Measurements from ENCODE around the gene IL36G.

The IL36G gene

DNA sequence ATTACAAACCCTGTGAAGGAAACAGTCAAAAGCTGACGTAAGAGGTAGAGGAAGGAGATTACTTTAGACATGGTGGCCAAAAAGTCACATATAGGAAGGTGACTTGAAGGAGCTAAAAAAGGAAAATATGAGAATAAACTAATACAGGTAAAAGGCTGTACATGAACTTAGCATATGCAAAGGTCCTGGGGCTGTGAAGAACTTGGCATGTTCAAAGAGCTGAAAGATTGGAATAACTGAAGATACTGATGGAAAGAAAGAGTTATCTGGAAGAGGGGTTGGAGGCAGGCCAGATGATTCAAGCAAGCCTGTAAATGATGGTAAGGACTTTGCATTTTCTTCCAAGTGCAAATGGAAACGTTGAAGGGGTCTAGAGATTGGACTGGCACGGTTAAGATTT, 40.7 kb downstream of the IL36G start:
- no peak for DNase-seq (ENCODE audit: low spot score)

DNA sequence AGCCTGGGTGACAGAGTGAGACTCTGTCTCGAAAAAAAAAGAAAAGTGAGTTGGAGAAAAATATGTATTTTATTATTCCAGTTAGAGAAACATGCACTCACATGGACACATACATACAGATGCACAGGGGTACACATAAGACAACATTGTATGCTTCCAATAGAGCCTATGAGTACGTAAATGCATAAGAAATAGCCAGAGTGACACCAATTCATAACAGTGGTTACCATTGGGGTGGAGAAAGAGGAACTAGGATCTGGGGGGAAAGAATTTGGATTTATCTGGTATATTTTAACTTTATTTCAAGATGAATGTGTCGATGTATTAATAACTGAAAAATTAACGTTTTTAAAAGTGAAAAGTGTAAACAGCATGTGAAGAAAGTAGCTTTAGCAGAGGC, 43.5 kb downstream of the IL36G start:
- DNase-seq (ENCODE audit: low spot score) = no peak

DNA sequence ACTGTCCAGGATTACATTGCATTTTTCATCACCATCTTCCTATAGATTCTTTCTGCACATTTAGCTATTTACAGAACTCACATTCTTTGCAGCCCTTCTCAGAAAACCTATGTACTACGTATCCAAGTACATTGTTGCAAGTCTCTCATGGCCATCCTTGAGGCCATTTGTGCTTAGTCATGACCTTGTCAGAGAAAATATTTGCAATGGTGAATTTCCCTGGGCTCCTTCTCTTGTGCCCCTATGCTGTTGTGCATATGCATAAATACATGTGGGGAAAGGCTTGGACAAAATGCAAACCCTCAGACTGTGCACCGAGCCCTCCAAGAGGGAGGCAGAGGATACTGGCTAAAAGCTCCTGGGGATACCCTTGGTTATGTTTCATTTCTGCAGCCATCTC, 47.0 kb downstream of the IL36G start:
- no peak for DNase-seq (ENCODE audit: low spot score)

DNA sequence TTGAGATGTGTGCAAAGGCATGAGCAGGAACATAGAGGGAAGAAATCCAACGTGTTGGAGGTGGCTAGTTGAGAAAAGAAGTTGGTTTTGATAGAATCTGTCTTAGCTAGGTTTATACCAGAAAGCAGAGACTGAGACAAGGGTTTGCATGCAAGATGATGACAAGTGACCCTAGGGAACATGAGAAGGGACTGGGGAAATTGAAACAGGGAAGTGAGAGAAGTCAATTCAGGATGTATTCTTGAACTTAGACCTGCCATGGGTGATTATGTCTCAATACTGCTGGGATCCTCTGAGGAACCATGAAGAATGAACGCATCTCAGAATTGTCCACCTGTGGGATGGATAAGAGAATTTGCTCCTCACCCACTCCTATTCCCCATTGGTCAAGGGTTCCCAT, 47.9 kb downstream of the IL36G start:
- no peak for DNase-seq (ENCODE audit: low spot score)

DNA sequence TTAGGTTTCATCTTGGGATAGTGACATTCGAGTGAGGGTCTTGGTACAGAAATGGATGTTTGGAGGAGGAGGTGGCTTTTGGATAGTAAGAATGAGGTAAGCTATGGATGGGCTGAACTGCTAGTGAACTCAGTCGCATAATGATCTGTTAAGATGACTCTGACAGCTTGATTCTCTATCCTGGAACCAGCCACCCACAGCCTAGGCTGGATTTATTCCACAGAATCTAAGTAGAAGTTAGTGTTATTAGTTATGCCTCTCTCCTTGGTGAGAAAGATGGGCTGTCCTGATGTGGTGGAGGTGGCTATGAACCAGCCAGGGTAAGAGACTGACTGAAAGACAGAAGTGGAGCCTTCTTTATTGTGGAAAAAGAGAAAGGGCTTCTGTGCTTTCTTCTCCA, 49.9 kb downstream of the IL36G start:
- no peak for DNase-seq (ENCODE audit: low spot score)

DNA sequence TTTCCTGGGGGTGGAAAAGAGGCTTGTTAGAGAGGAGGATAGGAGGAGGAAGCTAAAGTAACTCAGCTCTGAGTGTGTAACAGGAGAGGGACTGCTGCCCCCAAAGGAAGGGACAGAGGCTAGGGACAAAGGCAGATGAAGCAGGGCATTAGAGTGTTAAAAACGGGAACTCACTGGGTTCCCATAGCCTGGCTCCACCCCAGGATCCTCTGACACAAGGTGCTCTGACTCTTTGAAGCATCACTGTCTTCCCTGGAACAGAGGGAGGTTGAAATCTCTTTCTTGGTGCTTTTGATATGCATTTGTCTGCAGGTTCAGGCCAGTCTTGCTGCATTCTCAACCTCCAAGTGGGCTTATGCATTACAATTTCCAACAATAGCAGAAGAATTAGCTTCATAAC, 50.3 kb downstream of the IL36G start:
- DNase-seq (ENCODE audit: low spot score) = no peak

DNA sequence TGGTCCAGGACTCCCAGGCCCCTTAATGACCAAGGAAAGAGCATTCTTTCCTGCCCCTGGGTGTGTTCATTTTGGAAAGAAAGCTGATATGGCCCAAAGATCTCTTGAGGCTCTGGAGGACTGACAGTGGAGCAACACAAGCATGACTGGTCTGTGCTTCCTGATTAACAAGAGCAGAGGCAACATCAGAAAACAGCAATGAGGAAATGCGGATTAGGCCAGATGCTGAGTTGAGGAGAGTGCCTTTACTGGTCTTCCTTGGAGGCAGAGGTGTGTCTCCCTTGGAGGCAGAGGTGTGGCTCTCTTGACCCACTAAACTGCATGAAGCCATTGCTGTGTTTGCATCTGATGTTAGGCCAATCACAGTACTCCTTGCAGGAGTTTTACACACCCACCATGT, 54.9 kb downstream of the IL36G start:
- DNase-seq (ENCODE audit: low spot score) = no peak

DNA sequence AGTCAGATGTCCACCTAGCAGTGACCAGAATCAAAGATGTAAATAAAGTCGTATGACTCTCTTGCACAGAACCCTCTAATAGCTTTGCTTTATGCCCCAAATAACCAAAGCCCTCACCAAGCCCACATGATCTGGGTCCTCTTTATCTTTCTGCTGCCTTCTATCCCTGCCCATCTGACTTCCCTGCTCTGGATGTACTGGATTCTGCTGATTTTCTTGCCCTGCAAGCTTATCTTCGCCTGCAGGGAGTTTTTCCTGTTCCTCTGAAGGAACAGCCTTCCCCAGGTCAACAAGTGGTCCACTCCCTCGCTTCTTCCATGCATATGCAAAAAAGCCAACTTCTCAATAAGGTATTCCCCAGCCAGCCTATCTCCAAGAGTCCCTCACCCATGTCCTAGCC, 56.2 kb downstream of the IL36G start:
- DNase-seq (ENCODE audit: low spot score) = no peak
